KOPT-K1 (cell line): Measurements from ENCODE around the gene AHDC1.

ENCODE experiments used
- H3K27ac ChIP-seq: fragments of 200-600 bp; sonication (generic); 2 replicates; pipeline ENCODE4 v1.5.1; 2016; ENCODE audit warnings: antibody characterized with exemption, mild to moderate bottlenecking, low read depth, low read length; ENCODE audit not compliant: poor library complexity, severe bottlenecking
- H3K36me3 ChIP-seq: fragments of 200-600 bp; sonication (generic); 2 replicates; pipeline ENCODE4 v1.5.1; 2017; ENCODE audit warnings: antibody characterized with exemption, mild to moderate bottlenecking, low read length, moderate library complexity; ENCODE audit not compliant: insufficient read depth
- H3K9me3 ChIP-seq: fragments of 200-600 bp; sonication (generic); 2 replicates; pipeline ENCODE4 v1.5.1; 2017; ENCODE audit warnings: antibody characterized with exemption, low read length, mild to moderate bottlenecking; ENCODE audit not compliant: insufficient read depth, poor library complexity, severe bottlenecking

The AHDC1 gene

DNA sequence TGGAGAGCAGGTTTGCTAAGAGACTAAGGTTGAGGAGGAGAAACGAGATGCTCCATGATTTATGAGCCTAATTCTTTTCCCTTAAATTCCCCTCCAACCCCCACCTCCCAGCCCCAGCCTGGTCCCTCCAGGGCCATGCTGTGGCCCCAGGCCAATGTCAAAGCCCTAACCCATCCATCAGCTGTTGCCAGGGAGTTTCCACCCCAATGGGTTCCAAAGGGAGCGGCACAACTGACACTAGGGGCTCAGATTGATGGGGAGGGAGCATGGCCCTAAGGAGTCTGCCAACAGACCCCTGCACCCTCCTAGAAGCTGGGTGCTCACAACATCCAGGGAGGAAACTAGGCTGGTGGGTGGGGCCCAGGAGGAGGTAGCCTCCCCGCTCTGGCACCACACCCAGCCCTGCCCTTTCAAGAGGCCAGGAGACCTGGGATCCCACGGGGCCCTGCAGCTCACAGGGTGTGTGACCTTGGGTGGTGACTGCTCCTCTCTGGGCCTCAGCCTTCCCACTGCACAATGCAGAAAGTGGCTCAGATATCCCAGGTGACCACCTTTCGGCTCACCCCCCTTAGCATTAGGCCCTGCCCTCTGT is 12.9 kb downstream of the AHDC1 start:
- Histone ChIP-seq H3K9me3 (no peaks in the 10 kb centered on the region), H3K36me3 (peaks cover 16% of the 10 kb centered on the region; the same call in 1 of the 2 replicates), H3K27ac (no peak overlapping the region)

- no peak overlapping the region for H3K27ac ChIP-seq
- no peaks in the 10 kb centered on the region for H3K9me3 ChIP-seq
- peaks cover 16% of the 10 kb centered on the region; the same call in 1 of the 2 replicates for H3K36me3 ChIP-seq
These were observed 14.0 kb downstream of the AHDC1 start for GRCh38 chr1:27589841-27590426.

DNA sequence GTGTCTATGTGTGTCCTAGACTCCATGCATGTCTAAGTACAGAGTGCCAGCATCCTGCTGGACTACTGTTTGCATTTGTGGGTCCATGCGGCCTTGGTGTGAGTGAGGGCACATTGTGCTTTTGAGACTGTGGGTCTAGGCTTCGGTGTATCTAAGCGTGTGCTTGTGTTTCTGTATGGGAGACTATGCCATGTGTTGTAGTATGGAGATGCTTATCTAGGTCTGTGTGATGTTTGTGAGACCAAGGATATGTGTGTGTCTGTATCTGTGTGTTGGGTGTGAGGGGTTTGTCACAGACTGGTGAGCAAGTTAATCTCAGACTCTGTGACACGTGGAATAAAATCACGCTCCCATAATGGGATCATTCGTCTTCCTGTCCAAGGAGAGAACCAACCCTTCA is 14.5 kb downstream of the AHDC1 start:
- Histone ChIP-seq H3K36me3 (peaks cover 16% of the 10 kb centered on the region; the same call in 1 of the 2 replicates), H3K9me3 (no peaks in the 10 kb centered on the region), H3K27ac (no peak overlapping the region)

DNA sequence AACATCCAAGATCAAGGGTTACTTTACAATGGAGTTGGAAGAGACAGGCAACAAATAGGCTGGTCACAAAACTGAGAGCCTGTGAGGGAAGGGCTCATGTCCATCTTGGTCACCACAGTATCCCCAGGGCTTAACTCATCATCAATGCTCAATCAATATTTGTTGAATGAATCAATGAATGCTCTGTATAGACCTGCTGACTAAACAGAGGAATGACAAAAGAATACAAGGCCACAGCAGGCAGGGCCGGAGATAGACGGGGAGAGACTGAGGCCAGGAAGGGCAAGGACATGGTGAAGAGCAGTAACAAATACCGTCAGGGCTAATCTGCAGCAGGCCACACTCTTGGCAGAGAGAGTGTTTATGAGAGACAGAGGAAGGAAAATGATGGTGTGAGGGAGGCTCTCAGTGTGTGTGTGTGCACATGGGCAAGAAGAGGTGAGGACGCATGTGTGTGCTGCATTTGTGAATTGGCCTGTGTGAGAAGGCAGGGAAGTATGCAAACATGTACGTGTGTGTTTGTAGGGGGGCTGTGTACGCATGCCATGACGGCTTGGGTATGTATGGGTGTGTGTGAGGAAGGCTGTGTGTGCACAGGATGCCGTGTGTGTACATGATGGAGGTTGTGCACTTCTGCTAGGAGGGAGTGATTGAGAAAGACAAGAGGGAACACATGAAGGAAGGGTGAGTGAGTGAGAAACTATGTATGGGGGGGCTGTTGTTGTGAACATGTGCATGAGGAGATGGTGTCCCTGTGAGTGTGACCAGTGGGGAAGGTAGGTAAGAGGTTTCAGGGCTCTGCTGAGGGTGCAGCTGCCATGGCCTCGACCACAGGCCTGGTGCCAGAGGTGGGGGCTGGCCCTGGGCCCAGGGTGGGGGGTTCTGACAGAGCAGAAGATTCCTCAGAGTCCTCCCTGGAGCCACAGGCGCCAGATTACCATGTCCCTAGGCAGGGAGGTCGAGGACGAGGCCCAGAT is 15.4 kb downstream of the AHDC1 start:
- Histone ChIP-seq H3K27ac (no peak overlapping the region), H3K9me3 (no peaks in the 10 kb centered on the region), H3K36me3 (peaks cover 16% of the 10 kb centered on the region; the same call in 1 of the 2 replicates)

DNA sequence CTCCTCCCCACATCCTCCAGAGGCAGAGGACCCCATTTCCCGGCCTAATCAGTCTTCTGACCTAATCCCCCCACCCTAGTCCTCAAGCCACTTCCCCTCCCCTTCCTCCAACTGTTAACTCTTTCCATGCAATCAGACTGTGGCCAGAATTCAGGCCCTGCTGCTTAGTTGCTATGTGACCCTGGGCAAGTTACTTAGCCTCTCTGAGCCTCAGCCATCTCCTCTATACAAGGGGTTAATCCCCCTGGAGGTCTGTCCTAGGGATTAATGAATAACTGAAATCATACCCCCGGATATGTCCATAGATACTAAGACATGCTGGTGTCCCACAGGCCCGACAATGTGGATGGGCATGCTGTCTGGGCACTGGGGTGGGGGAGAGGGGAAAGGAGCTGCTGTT is 18.3 kb downstream of the AHDC1 start:
- Histone ChIP-seq H3K36me3 (peaks cover 16% of the 10 kb centered on the region; the same call in 1 of the 2 replicates), H3K27ac (no peak overlapping the region), H3K9me3 (no peaks in the 10 kb centered on the region)

DNA sequence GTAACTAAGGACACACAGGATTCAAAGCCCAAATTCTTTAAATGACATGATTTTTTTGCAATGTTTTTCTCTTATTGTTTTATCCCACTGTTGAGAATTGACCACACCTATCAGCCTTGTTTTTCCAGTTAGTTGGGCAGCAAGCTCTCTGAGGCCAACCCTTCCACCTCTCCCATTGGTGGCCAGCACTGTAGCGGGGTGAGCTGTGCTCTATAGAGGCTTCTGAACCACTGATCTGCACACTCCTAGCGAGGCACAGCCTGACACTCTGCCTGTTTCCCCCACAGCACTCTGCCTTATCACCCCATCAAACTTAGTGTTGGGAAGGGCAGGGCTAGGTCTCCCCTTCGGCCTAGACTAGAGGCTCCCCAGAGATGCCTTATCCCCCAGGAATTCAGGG is 19.5 kb downstream of the AHDC1 start:
- no peak overlapping the region for H3K27ac ChIP-seq
- H3K9me3 ChIP-seq, result no peaks in the 10 kb centered on the region
- H3K36me3 ChIP-seq, result peaks cover 12% of the 10 kb centered on the region; the same call in 1 of the 2 replicates

GRCh38 chr1:27583479-27583878 is 20.5 kb downstream of the AHDC1 start:
- no peak overlapping the region for H3K27ac ChIP-seq
- H3K9me3 ChIP-seq, result no peaks in the 10 kb centered on the region
- peaks cover 8% of the 10 kb centered on the region; the same call in 1 of the 2 replicates for H3K36me3 ChIP-seq

DNA sequence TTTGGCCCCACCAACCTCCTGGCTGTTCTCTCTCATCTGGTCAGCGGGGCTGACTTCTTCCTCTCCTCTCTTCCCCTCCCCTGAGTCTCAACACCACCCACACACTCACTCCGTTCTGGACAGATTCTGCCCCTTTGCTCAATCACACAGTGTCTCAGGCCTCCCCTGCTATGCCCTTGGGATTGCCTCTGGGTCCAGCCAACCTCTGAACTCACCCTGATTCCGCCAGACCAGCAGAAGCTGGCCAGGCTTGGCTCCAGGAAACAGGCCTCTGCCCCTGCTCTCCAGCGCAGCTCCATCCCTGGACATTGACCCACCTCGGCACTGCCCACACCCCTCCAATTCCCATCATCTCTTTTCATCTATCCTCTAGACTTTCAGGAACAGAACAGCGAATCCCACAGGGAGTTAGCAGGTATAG is 22.1 kb downstream of the AHDC1 start:
- Histone ChIP-seq H3K27ac (no peak overlapping the region), H3K9me3 (no peaks in the 10 kb centered on the region), H3K36me3 (no peaks in the 10 kb centered on the region)

DNA sequence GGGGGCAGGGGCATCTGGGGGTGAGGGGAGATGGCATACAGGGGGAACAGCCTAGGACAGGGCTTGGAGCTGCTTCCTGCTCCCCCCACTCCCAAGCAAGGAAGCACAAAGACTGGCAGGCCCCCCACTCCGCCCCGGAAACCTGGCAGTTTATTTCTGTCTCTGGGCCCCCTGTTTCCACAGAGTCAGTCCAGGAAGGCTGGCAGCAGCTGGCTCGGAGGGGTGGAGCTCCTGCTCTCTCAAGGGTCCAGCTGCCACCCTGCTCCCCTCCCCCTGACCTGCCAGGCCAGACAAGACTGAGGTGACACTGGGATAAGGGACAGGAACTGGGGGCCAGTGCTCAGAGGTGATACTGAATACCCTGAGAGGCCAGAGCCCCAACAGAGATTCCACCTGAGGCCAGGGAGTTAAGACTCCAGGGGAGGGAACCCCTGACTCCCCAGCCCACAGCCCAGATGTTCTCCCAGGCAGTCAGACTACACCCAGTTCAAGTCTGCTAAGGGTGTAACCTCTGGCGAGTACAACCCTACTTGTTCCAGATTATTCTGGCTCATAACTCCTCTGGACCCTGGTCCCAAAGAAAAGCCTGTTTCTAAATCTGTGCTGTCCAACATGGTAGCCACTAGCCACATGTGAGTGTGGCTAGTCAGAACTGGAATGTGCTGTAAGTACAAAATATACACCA is 26.3 kb downstream of the AHDC1 start:
- Histone ChIP-seq H3K27ac (no peak overlapping the region), H3K36me3 (no peaks in the 10 kb centered on the region), H3K9me3 (no peaks in the 10 kb centered on the region)

DNA sequence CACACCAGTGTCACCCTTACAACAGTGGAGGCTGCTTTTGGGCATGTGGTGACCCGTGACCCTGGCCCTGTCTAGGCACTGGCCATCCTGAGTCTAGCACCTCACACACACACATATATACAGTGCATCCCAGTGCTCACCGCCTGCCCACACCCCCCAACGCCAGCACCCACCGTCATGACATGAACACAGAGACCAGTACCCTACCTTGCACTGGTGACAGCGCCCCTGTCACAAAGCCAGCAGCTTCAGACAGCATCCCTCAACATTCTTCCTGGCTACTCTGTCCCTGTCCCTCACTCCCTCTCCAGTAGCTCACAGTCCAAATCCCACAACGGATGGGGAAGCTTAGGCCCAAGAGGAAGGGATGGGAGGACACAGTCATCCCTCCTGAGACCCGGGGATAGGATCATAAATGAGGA is 27.1 kb downstream of the AHDC1 start:
- Histone ChIP-seq H3K36me3 (no peaks in the 10 kb centered on the region), H3K9me3 (no peaks in the 10 kb centered on the region), H3K27ac (no peak overlapping the region)

DNA sequence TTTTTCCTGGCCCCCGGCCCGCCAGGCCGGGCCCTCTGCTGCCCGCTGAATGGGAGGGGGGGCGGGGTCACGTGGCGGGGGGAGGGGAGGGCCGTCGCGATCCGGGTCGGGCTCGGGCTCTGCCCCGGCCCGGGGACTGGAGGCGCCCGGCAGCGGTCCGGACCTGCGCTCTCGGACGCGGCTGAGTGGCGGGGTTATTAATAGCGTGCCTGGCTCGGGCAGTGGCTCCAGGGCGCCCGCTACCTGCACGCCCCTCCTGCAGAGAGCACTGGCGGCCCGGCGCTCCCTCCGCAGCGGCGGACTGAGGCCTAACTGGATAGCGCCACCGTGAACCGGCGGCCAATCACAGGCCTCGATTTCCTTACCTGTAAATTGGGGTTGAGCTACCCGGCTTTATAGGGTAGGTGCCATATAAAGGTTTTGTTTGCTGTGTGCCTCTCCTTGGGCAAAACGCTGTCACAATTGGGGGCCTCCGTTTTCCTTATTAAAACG is 28.1 kb downstream of the AHDC1 start:
- Histone ChIP-seq H3K36me3 (no peaks in the 10 kb centered on the region), H3K9me3 (no peaks in the 10 kb centered on the region), H3K27ac (no peak overlapping the region)

GRCh38 chr1:27574871-27575831 is 28.8 kb downstream of the AHDC1 start:
- no peak overlapping the region for H3K27ac ChIP-seq
- H3K9me3 ChIP-seq, result no peaks in the 10 kb centered on the region
- H3K36me3 ChIP-seq, result no peaks in the 10 kb centered on the region

DNA sequence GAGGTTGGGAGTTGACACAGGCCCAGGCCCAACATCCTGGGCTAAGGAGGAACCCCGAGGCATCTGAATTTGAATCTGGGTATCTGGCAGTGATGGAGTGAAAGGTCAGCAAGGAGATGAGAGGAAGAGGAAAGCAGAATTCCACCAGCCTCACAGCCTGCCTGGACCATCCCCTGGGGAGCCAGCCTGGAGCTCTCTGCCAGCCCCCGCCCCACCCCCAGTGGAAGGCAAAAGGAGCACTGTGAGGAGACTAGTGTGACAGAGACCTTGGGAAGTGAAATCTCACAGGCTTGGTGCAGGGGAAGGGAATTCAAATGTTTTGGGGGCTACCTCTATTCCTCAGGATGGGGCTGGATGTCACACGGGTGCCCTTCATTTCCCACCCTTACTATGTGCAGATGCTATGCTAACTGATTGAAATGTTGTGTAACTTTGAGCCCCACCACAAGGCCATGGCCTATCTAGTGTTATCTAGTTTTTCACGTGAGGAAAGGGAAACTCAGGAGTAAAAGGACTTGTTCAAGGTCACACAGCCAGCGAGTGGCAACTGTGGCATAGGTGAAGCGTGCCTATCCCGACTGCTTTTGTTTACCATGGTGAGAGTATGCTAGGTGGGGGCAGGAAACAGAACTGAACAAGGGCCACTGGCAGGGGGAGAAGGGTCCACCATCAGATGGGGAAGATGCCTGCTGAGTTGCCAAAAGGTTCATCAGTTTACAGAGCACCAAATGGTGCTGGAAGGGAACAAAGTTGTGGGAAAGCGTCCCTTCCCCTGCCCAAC is 29.8 kb downstream of the AHDC1 start:
- Histone ChIP-seq H3K36me3 (no peaks in the 10 kb centered on the region), H3K27ac (no peak overlapping the region), H3K9me3 (no peaks in the 10 kb centered on the region)
